Right lobe of liver (tissue), 6 donors: Measurements from ENCODE around the gene EML4. TPM values are rescaled to one million over a fixed set of nuclear protein-coding genes. Genes with fewer than 3 reads are reported as not detected.
A peak's percentile ranks its signal among the peaks of the same experiment; 100 is the strongest.
"Not testable (repeated sequence)": the region's sequence is repeated elsewhere in the genome, so short reads cannot be mapped to it uniquely, and the experiment has no call there.

Experiments
- ATAC-seq, 4 donors: fragments of 200-7000 bp; cut with Tn5 transposase; one replicate each; pipeline ENCODE4 v1.9.1; 2020; ENCODE audit warnings: mild to moderate bottlenecking in 4 of 4, moderate library complexity in 4 of 4
- DNase-seq, 3 donors: peaks; one replicate each; pipeline ENCODE4 v3.0.0-alpha.2; 2020
- H3K27ac ChIP-seq, 3 donors: fragments of 200-600 bp; one replicate each; pipeline ENCODE4 v1.8.0; 2022
- H3K27me3 ChIP-seq, 2 donors: fragments of 200-600 bp; one replicate each; pipeline ENCODE4 v1.8.0; 2022
- H3K36me3 ChIP-seq, 4 donors: fragments of 200-600 bp; sonication (generic) in 1 of 4; one replicate each; pipeline versions ENCODE4 v1.5.1 to v1.8.0; 2017 to 2022; ENCODE audit warnings: control low read depth in 1 of 4
- H3K4me1 ChIP-seq, 4 donors: fragments of 200-600 bp; sonication (generic) in 1 of 4; one replicate each; pipeline versions ENCODE4 v1.5.1 to v1.8.0; 2017 to 2022; ENCODE audit warnings: control low read depth in 1 of 4
- H3K4me3 ChIP-seq, 3 donors: fragments of 200-600 bp; one replicate each; pipeline ENCODE4 v1.8.0; 2022
- H3K9me3 ChIP-seq, 4 donors: fragments of 200-600 bp; sonication (generic) in 1 of 4; one replicate each; pipeline versions ENCODE4 v1.5.1 to v1.8.0; 2017 to 2022; ENCODE audit warnings: control low read depth in 1 of 4
- POLR2A ChIP-seq: fragments of 450-650 bp; IDR thresholded peaks from one replicate; pipeline ENCODE4 v1.6.1; 2017; ENCODE audit warnings: antibody characterized with exemption, mild to moderate bottlenecking
- WGBS: methylation state at CpG from one replicate; pipeline ENCODE4 v1.1.6; 2018; ENCODE audit warnings: low coverage, low lambda C conversion rate; ENCODE audit not compliant: insufficient coverage; ENCODE audit errors: missing lambda C conversion rate; 5-methylcytosine and 5-hydroxymethylcytosine counted together
- intact Hi-C, 2 donors: fragments of 100-400 bp; cut with DNase I; formaldehyde crosslinking; loops; one replicate each; pipeline versions ENCODE4 v1.11.2 to v1.14.1; 2022
- total RNA-seq, 6 experiments: library from RNA; depleted of rRNA in 2 of 6; stranded (reverse); fragments of >200 nt in 2 of 6; fragmentation: NEBNext Ultra II Directional in 3 of 6; extraction: Animal tissue kit (Norgen Biotek cat#: 25700) in 3 of 6; gene quantifications; one replicate each; pipeline versions ENCODE4 v1.1.0 to v1.2.4, GENCODE V29; 2016 to 2023
- TF ChIP-seq, protein P1 (sequence below), 4 donors: fragments of 200-600 bp in 3 of 4; fragments of 450-650 bp in 1 of 4; IDR thresholded peaks; one replicate each; pipeline versions ENCODE4 v1.5.1 to v1.8.0; 2016 to 2022; ENCODE audit warnings: antibody characterized with exemption in 4 of 4, mild to moderate bottlenecking in 2 of 4
- donor health status: DM: no; HTN: yes; CAD: no.
- donor health status: DM: no; HTN: no; CAD: no.
- donor health status: DM: no; HTN: no; CAD: no.
- donor health status: DM: no; HTN: yes; CAD: no.
- donor health status: DM: no; HTN: yes; CAD: no.

EML4 gene
- total RNA-seq, 6 experiments from 2014 or later = 28.3 to 55.7 (median 36.7) TPM

DNA sequence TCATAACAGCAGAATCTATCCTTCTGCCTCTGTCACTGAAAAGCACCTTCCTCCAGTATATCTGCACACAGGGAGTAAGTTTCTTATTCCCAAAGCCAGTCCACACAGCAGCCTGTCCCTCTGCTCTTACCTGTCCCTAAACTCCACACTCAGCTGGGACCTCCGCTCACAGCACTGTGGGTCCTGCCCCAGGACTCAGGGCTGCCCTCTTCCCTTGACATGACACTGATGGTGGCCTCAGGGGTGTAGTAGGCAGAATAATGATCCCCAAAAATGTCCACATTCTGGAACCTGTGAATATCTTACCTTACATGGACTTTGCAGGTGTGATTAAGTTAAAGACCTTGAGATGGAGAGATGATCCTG is 39.7 kb upstream of the EML4 start:
- H3K36me3 ChIP-seq = no peaks in the 10 kb centered on the region
- no peak overlapping the region for H3K27ac ChIP-seq
- TF ChIP-seq, protein P1, sequence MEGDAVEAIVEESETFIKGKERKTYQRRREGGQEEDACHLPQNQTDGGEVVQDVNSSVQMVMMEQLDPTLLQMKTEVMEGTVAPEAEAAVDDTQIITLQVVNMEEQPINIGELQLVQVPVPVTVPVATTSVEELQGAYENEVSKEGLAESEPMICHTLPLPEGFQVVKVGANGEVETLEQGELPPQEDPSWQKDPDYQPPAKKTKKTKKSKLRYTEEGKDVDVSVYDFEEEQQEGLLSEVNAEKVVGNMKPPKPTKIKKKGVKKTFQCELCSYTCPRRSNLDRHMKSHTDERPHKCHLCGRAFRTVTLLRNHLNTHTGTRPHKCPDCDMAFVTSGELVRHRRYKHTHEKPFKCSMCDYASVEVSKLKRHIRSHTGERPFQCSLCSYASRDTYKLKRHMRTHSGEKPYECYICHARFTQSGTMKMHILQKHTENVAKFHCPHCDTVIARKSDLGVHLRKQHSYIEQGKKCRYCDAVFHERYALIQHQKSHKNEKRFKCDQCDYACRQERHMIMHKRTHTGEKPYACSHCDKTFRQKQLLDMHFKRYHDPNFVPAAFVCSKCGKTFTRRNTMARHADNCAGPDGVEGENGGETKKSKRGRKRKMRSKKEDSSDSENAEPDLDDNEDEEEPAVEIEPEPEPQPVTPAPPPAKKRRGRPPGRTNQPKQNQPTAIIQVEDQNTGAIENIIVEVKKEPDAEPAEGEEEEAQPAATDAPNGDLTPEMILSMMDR (IDR thresholded peaks at IDR 0.05) = no peak
- TF ChIP-seq POLR2A = no peak
- H3K4me3 ChIP-seq = no peak overlapping the region
- H3K4me1 ChIP-seq = peaks cover 0 to 21% (median 6%) of the 10 kb centered on the region in 4 donors
- H3K9me3 ChIP-seq = no peaks in the 10 kb centered on the region
- no peak for ATAC-seq
- 88% methylated on average over 1 of the region's 1 CpG for WGBS
- no peak for DNase-seq
- no peaks in the 10 kb centered on the region for H3K27me3 ChIP-seq
- intact Hi-C loops = no loop called here

DNA sequence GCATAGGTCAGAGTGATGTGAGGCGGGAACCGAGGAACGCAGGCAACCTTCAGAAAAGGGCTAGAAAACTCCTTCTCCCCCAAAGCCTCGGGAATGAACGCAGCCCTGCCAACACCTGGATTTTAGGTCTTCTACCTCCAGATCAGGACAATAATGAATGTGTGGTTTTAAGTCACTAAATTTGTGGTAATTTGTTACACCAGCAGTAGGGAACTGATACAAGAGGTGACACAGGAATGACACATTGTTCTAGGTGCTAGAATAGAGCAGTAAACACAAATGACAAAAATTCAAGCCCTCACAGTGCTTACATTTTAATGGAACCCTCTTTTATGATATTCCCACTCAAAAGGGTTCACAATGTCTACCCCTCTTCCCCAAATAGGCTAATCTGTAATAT is 39.2 kb upstream of the EML4 start:
- intact Hi-C loops = no loop called here
- Histone ChIP-seq H3K4me3 (no peak overlapping the region), H3K27ac (no peak overlapping the region), H3K27me3 (no peaks in the 10 kb centered on the region), H3K36me3 (no peaks in the 10 kb centered on the region), H3K4me1 (peaks cover 0 to 21% (median 6%) of the 10 kb centered on the region in 4 donors), H3K9me3 (no peaks in the 10 kb centered on the region)
- ATAC-seq (no peak), DNase-seq (no peak)
- WGBS = 89% methylated on average over 5 of the region's 5 CpGs
- TF ChIP-seq POLR2A = no peak
- TF ChIP-seq, protein P1 (IDR thresholded peaks at IDR 0.05) = no peak

DNA sequence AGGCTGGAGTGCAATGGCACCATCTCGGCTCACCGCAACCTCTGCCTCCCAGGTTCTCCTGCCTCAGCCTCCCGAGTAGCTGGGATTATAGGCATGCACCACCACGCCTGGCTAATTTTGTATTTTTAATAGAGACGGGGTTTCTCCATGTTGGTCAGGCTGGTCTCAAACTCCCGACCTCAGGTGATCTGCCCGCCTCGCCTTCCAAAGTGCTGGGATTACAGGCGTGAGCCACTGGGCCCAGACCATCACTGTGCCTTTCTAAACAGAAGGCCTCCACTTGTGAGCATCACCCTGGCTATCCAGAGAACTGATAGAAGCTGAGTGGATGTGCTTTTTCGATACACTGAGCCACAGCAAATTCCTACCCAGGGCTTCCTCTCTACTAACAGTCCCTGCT is 38.3 kb upstream of the EML4 start:
- intact Hi-C loops, ATAC-seq, H3K27me3 ChIP-seq, H3K36me3 ChIP-seq, H3K9me3 ChIP-seq, H3K4me3 ChIP-seq, H3K27ac ChIP-seq, DNase-seq: not testable (repeated sequence)
- H3K4me1 ChIP-seq = peaks cover 0 to 21% (median 6%) of the 10 kb centered on the region in 4 donors
- 94% methylated on average over 6 of the region's 10 CpGs for WGBS

DNA sequence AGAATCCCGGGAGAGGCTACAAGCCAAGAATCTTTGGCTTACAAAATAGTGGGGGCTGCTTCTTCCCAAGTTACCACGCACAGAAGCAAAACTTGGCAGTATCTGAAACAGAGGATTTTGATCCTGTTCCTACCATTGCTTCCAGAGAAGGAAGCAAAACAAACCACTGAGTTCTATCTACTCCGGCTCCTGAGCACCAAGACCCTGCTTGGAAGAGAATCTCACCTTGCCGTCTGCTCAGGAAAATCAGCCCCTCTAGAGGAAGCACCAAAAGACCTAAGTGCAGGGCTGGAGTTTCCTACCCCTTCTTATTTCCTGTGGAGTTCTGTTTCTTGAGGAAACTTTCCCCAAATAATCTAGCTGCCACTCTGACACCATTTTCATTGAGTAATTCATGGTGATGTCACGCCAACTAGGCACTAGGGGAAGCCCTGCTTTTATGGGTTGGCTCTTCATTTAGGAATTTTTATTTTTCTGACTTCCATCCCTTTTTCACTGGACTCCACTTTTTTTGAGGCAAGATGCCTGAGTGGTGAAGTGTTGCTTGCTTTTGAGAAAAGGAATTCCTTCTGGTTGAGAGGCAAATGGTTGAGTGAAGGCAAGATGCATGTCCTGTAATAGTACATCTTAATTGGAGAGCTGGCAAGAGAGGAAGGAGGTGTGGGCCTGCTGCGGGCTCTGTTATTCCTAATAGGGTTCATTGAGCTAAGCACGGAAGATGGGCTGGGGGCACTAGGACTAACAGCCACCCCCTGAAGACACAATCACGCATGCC is 36.8 kb upstream of the EML4 start:
- no peaks in the 10 kb centered on the region for H3K27me3 ChIP-seq
- H3K27ac ChIP-seq = peak overlapping the region; percentile 79 to 94 (median 80)
- intact Hi-C loops = no loop called here
- H3K9me3 ChIP-seq = no peaks in the 10 kb centered on the region
- H3K4me3 ChIP-seq = peak overlapping the region in 1 of 3 donors; percentile 41
- DNase-seq (no peak), ATAC-seq (peak in 1 of 4 donors; percentile 13)
- H3K36me3 ChIP-seq = no peaks in the 10 kb centered on the region
- no peak for TF ChIP-seq POLR2A
- TF ChIP-seq, protein P1 (IDR thresholded peaks at IDR 0.05) = no peak
- H3K4me1 ChIP-seq = peaks cover 0 to 19% (median 9%) of the 10 kb centered on the region in 4 donors
- WGBS = 35% methylated on average over 5 of the region's 8 CpGs

DNA sequence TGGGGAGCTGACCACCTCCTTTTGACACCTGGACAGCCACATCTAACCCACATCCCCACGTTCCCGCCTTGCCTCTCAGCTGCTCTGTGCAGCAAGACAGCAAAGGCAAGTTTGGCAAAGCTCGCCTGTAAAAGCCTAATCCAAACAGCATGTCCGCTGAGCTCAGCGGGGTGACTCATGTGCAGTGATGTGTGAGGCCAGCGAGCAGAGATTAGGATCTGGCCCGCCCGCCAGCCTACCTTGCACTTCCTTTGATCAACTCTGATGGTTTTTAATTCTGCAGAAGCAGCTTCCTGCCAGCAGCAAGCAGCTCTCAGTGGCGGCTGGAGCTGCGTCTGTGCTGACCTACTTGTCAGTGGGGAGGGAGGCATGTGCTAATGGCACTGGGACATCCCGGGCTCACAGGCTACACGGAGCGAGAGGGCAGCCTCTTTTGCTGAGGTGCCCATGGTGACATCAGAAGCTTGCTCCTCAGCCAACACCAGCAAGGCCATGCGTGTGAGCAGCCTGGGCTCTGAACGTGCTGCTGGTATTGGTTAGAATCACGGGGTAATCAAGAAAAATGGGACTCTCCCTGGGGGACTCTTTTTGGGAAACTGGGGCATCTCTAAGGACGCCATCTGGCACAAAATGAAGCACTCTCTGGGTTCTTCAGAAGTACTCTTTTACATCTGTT is 36.0 kb upstream of the EML4 start:
- Histone ChIP-seq H3K4me3 (peak overlapping the region; percentile 8 to 41 (median 36)), H3K4me1 (peaks cover 0 to 20% (median 8%) of the 10 kb centered on the region in 4 donors), H3K36me3 (no peaks in the 10 kb centered on the region), H3K27me3 (no peaks in the 10 kb centered on the region), H3K27ac (peak overlapping the region; percentile 79 to 94 (median 80)), H3K9me3 (no peaks in the 10 kb centered on the region)
- ATAC-seq = peak; percentile 91 to 96 (median 94)
- TF ChIP-seq, protein P1 (IDR thresholded peaks at IDR 0.05) = no peak
- TF ChIP-seq POLR2A = peak; percentile 80
- WGBS = 6% methylated on average over 9 of the region's 17 CpGs
- DNase-seq = peak; percentile 87 to 91 (median 89)
- intact Hi-C loops = no loop called here
